Loucy (cell line): ENCODE results near the gene SSX2IP.
"Not testable (repeated sequence)": the region's sequence is repeated elsewhere in the genome, so short reads cannot be mapped to it uniquely, and the experiment has no call there.

ENCODE experiments used
- H2AFZ ChIP-seq: fragments of 200-600 bp; sonication (generic); 2 replicates; pipeline ENCODE4 v1.6.0; 2016; ENCODE audit warnings: antibody characterized with exemption, mild to moderate bottlenecking, low read length, moderate library complexity
- H3F3A ChIP-seq: fragments of 200-600 bp; 2 replicates; pipeline ENCODE4 v1.6.0; 2016; ENCODE audit warnings: antibody characterized with exemption, low read depth, mild to moderate bottlenecking
- H3K27me3 ChIP-seq: fragments of 200-600 bp; sonication (generic); 2 replicates; pipeline ENCODE4 v1.6.1; 2014; ENCODE audit warnings: low read length, mild to moderate bottlenecking; ENCODE audit not compliant: insufficient read depth, poor library complexity, severe bottlenecking
- H3K36me3 ChIP-seq: fragments of 200-600 bp; sonication (generic); 2 replicates; pipeline ENCODE4 v1.6.1; 2016; ENCODE audit warnings: low read length; ENCODE audit not compliant: insufficient read depth
- H3K4me1 ChIP-seq: fragments of 200-600 bp; sonication (generic); 2 replicates; pipeline ENCODE4 v1.5.1; 2014; ENCODE audit warnings: low read length, mild to moderate bottlenecking; ENCODE audit not compliant: insufficient read depth, poor library complexity, severe bottlenecking
- H3K4me2 ChIP-seq: fragments of 200-600 bp; sonication (generic); 2 replicates; pipeline ENCODE4 v1.6.0; 2014; ENCODE audit warnings: antibody characterized with exemption, low read length, low read depth, mild to moderate bottlenecking; ENCODE audit not compliant: poor library complexity, severe bottlenecking
- H3K4me3 ChIP-seq: fragments of 200-600 bp; sonication (generic); 2 replicates; pipeline ENCODE4 v1.5.1; 2014; ENCODE audit warnings: low read length, mild to moderate bottlenecking, mixed read lengths; ENCODE audit not compliant: poor library complexity, severe bottlenecking
- H3K79me2 ChIP-seq: fragments of 200-600 bp; sonication (generic); 2 replicates; pipeline ENCODE4 v1.6.1; 2014; ENCODE audit warnings: low read length; ENCODE audit not compliant: insufficient read depth
- H3K9ac ChIP-seq: fragments of 200-600 bp; sonication (generic); 2 replicates; pipeline ENCODE4 v1.6.0; 2014; ENCODE audit warnings: mild to moderate bottlenecking, low read depth, low read length, moderate library complexity; ENCODE audit not compliant: poor library complexity, severe bottlenecking
- H3K9me2 ChIP-seq: fragments of 200-600 bp; sonication (generic); replicated peaks from 2 replicates; pipeline ENCODE4 v1.6.1; 2016; ENCODE audit warnings: low read depth, low read length, mixed read lengths
- H3K9me3 ChIP-seq: fragments of 200-600 bp; sonication (generic); 2 replicates; pipeline ENCODE4 v1.6.1; 2014; ENCODE audit warnings: mild to moderate bottlenecking, antibody characterized with exemption, low read length, low read depth; ENCODE audit not compliant: insufficient read depth
- H4K20me1 ChIP-seq: fragments of 200-600 bp; sonication (generic); 2 replicates; pipeline ENCODE4 v1.6.0; 2014; ENCODE audit warnings: antibody characterized with exemption, low read length, mild to moderate bottlenecking; ENCODE audit not compliant: insufficient read depth, poor library complexity, severe bottlenecking
- CTCF ChIP-seq: fragments of 200-600 bp; sonication (generic); conservative IDR thresholded peaks from 2 replicates; pipeline ENCODE4 v1.5.1; 2014; ENCODE audit warnings: mild to moderate bottlenecking, antibody characterized with exemption, low read length
- EZH2phosphoT487 ChIP-seq: fragments of 200-600 bp; IDR thresholded peaks from 2 replicates; pipeline ENCODE4 v1.6.1; 2018; ENCODE audit warnings: antibody characterized with exemption, mild to moderate bottlenecking, moderate library complexity, borderline replicate concordance

SSX2IP gene

GRCh38 chr1:84643183-84643582, 47.1 kb downstream of the SSX2IP start:
- Histone ChIP-seq H4K20me1 (no peaks in the 10 kb centered on the region), H3K79me2 (no peaks in the 10 kb centered on the region), H3K4me1 (no peaks in the 10 kb centered on the region), H3K9me3 (no peaks in the 10 kb centered on the region), H2AFZ (no peak overlapping the region), H3K9ac (no peak overlapping the region), H3K27me3 (no peaks in the 10 kb centered on the region), H3F3A (no peaks in the 10 kb centered on the region), H3K36me3 (peaks cover 18% of the 10 kb centered on the region; the same call in 1 of the 2 replicates), H3K9me2 (no peaks in the 10 kb centered on the region), H3K4me3 (no peak overlapping the region), H3K4me2 (no peak overlapping the region)
- no peak for TF ChIP-seq EZH2phosphoT487
- TF ChIP-seq CTCF: no peak

GRCh38 chr1:84642774-84643173, 47.5 kb downstream of the SSX2IP start:
- Histone ChIP-seq H3K9me3 (no peaks in the 10 kb centered on the region), H3F3A (no peaks in the 10 kb centered on the region)

GRCh38 chr1:84639731-84640130, 50.5 kb downstream of the SSX2IP start:
- H3K9me3 ChIP-seq, H4K20me1 ChIP-seq, H2AFZ ChIP-seq, H3K4me3 ChIP-seq, H3K27me3 ChIP-seq, H3K79me2 ChIP-seq, H3K4me1 ChIP-seq, H3K9me2 ChIP-seq, H3K9ac ChIP-seq, H3K36me3 ChIP-seq, H3F3A ChIP-seq, H3K4me2 ChIP-seq: not testable (repeated sequence)

More at GRCh38 chr1:84642774-84643173, 47.5 kb downstream of the SSX2IP start:
- no peak overlapping the region for H3K9ac ChIP-seq
- H3K4me3 ChIP-seq: no peak overlapping the region
- H2AFZ ChIP-seq: no peak overlapping the region
- no peaks in the 10 kb centered on the region for H3K27me3 ChIP-seq
- no peak overlapping the region for H3K4me2 ChIP-seq
- TF ChIP-seq CTCF (no peak), EZH2phosphoT487 (no peak)
- no peaks in the 10 kb centered on the region for H3K4me1 ChIP-seq
- H3K79me2 ChIP-seq: no peaks in the 10 kb centered on the region
- H3K9me2 ChIP-seq: no peaks in the 10 kb centered on the region
- no peaks in the 10 kb centered on the region for H4K20me1 ChIP-seq
- peaks cover 14% of the 10 kb centered on the region; the same call in 1 of the 2 replicates for H3K36me3 ChIP-seq

GRCh38 chr1:84635429-84635828, 54.8 kb downstream of the SSX2IP start:
- no peak overlapping the region for H3K4me2 ChIP-seq
- TF ChIP-seq CTCF (no peak), EZH2phosphoT487 (no peak)
- no peak overlapping the region for H3K4me3 ChIP-seq
- H3K4me1 ChIP-seq: no peaks in the 10 kb centered on the region
- no peak overlapping the region for H3K9ac ChIP-seq
- H3F3A ChIP-seq: no peaks in the 10 kb centered on the region
- H3K36me3 ChIP-seq: no peaks in the 10 kb centered on the region
- no peak overlapping the region for H2AFZ ChIP-seq
- H4K20me1 ChIP-seq: no peaks in the 10 kb centered on the region
- no peaks in the 10 kb centered on the region for H3K9me3 ChIP-seq
- H3K9me2 ChIP-seq: no peaks in the 10 kb centered on the region
- H3K27me3 ChIP-seq: no peaks in the 10 kb centered on the region
- H3K79me2 ChIP-seq: no peaks in the 10 kb centered on the region
